Left colon (tissue), 2 donors: ENCODE results near the gene PGBD1. TPM values are rescaled to one million over a fixed set of nuclear protein-coding genes. Genes with fewer than 3 reads are reported as not detected.

Experiments used
- total RNA-seq, 2 donors: library from RNA; stranded (reverse); fragmentation: NEBNext Ultra II Directional; extraction: Animal tissue kit (Norgen Biotek cat#: 25700); gene quantifications; one replicate each; pipeline ENCODE4 v1.2.1, GENCODE V29; 2021
- donor health status: DM: no; HTN: no; CAD: no.
- donor health status: DM: yes; HTN: yes; CAD: no.

PGBD1 gene
- total RNA-seq, 2 donors from 2014 or later, result 1.4 to 1.5 TPM

Other genes with a start within 250 kb of the PGBD1 start
- 1 to 10 TPM; 4.6 to 5.8 TPM for gene ZNF165, start 201.0 kb upstream of the PGBD1 start, total RNA-seq
- 1 to 10 TPM; 7.1 to 8.6 TPM for gene ZSCAN16, start 157.0 kb upstream of the PGBD1 start, total RNA-seq
- 10 to 100 TPM; 10.7 to 13.4 TPM for gene ZKSCAN8, start 139.7 kb upstream of the PGBD1 start, total RNA-seq
- gene ZSCAN9, start 56.3 kb upstream of the PGBD1 start, total RNA-seq, result 10 to 100 TPM; 10.4 to 12.8 TPM
- 1 to 10 TPM; 4.8 to 6.0 TPM for gene ZKSCAN4, start 29.3 kb upstream of the PGBD1 start, total RNA-seq
- gene NKAPL, start 22.3 kb upstream of the PGBD1 start, total RNA-seq, result under 1 TPM; 0.21 to 0.47 TPM
- 1 to 10 TPM; 3.8 to 7.9 TPM for gene ZSCAN26, start 14.4 kb upstream of the PGBD1 start, total RNA-seq
- gene ZSCAN31, start 54.6 kb downstream of the PGBD1 start, total RNA-seq, result 10 to 100 TPM in 1 of 2 donors, 1 to 10 TPM in 1; 8.6 to 10.2 TPM
- 1 to 10 TPM; 3.2 to 6.2 TPM for gene ZKSCAN3, start 68.4 kb downstream of the PGBD1 start, total RNA-seq
- gene ZSCAN12, start 118.2 kb downstream of the PGBD1 start, total RNA-seq, result 1 to 10 TPM; 4.9 to 5.1 TPM
- 1 to 10 TPM; 1.2 to 2.2 TPM for gene ZSCAN23, start 161.9 kb downstream of the PGBD1 start, total RNA-seq
- not detected for gene GPX6, start 234.2 kb downstream of the PGBD1 start, total RNA-seq
- not detected for gene GPX5, start 244.3 kb downstream of the PGBD1 start, total RNA-seq